Mesenteric fat pad (tissue), 1 donor: Measurements from ENCODE around the gene LEKR1. TPM values are rescaled to one million over a fixed set of nuclear protein-coding genes. Genes with fewer than 3 reads are reported as not detected.
"Not testable (repeated sequence)": the region's sequence is repeated elsewhere in the genome, so short reads cannot be mapped to it uniquely, and the experiment has no call there.

Source experiments
- DNase-seq: peaks from one replicate; pipeline ENCODE4 v3.0.0-alpha.2; 2020; ENCODE audit warnings: low spot score
- total RNA-seq: library from RNA; stranded (reverse); fragmentation: NEBNext Ultra II Directional; extraction: Animal tissue kit (Norgen Biotek cat#: 25700); gene quantifications from one replicate; pipeline ENCODE4 v1.2.1, GENCODE V29; 2021
- donor health status: DM: yes; HTN: yes; CAD: no.

Gene LEKR1
- total RNA-seq, 1 donor from 2014 or later: 1.2 TPM

- DNase-seq: no peak
Measured at GRCh38 chr3:156898296-156898880, 72.2 kb downstream of the LEKR1 start.

- no peak for DNase-seq
Measured at GRCh38 chr3:156899951-156900350, 73.8 kb downstream of the LEKR1 start.

GRCh38 chr3:156902916-156903315 is 76.8 kb downstream of the LEKR1 start:
- DNase-seq: no peak

- no peak for DNase-seq
Measured at GRCh38 chr3:156906275-156906674, 80.1 kb downstream of the LEKR1 start.

- no peak for DNase-seq
Measured at GRCh38 chr3:156908398-156908797, 82.2 kb downstream of the LEKR1 start.

GRCh38 chr3:156910022-156910421 is 83.9 kb downstream of the LEKR1 start:
- no peak for DNase-seq

- DNase-seq: not testable (repeated sequence)
Measured at GRCh38 chr3:156910831-156911230, 84.7 kb downstream of the LEKR1 start.

- DNase-seq: not testable (repeated sequence)
Measured at GRCh38 chr3:156914300-156914699, 88.1 kb downstream of the LEKR1 start.

- DNase-seq: no peak
Measured at GRCh38 chr3:156915372-156915771, 89.2 kb downstream of the LEKR1 start.

GRCh38 chr3:156918746-156919145 is 92.6 kb downstream of the LEKR1 start:
- DNase-seq: no peak

- DNase-seq: no peak
Measured at GRCh38 chr3:156919818-156920217, 93.7 kb downstream of the LEKR1 start.

GRCh38 chr3:156920399-156920798 is 94.2 kb downstream of the LEKR1 start:
- no peak for DNase-seq

GRCh38 chr3:156923349-156923748 is 97.2 kb downstream of the LEKR1 start:
- no peak for DNase-seq

- no peak for DNase-seq
Measured at GRCh38 chr3:156938724-156939123, 112.6 kb downstream of the LEKR1 start.

GRCh38 chr3:156939315-156939714 is 113.2 kb downstream of the LEKR1 start:
- DNase-seq: no peak

- DNase-seq: no peak
Measured at GRCh38 chr3:156941311-156941710, 115.2 kb downstream of the LEKR1 start.

GRCh38 chr3:156948402-156949210 is 122.5 kb downstream of the LEKR1 start:
- no peak for DNase-seq

- DNase-seq: no peak
Measured at GRCh38 chr3:156952011-156952410, 125.9 kb downstream of the LEKR1 start.

- DNase-seq: no peak
Measured at GRCh38 chr3:156957715-156958114, 131.6 kb downstream of the LEKR1 start.

GRCh38 chr3:156963096-156963495 is 136.9 kb downstream of the LEKR1 start:
- DNase-seq: no peak

GRCh38 chr3:156964577-156964976 is 138.4 kb downstream of the LEKR1 start:
- DNase-seq: no peak

- not testable (repeated sequence) for DNase-seq
Measured at GRCh38 chr3:156966349-156966748, 140.2 kb downstream of the LEKR1 start.

- DNase-seq: no peak
Measured at GRCh38 chr3:156973954-156974353, 147.8 kb downstream of the LEKR1 start.
